Measurements from ENCODE around the gene DCXR.

DCXR gene

GRCh38 chr17:82060001-82060380, 22.5 kb upstream of the DCXR start:
- Histone ChIP-seq H3K27ac (ENCODE audit: low read length) (no peak overlapping the region), H3K4me3 (ENCODE audit: low read length) (no peak overlapping the region), H3K4me1 (ENCODE audit: control insufficient read depth, insufficient read depth, low read length) (peaks cover 3% of the 10 kb centered on the region; the same call in 1 of the 2 replicates), H3K27me3 (ENCODE audit: control insufficient read depth, insufficient read depth, low read length) (no peaks in the 10 kb centered on the region; the same call in 1 of the 2 replicates), H3K36me3 (ENCODE audit: control insufficient read depth, insufficient read depth, low read length) (peaks cover 50% of the 10 kb centered on the region), H3K9me3 (ENCODE audit: control insufficient read depth, insufficient read depth, low read length) (no peaks in the 10 kb centered on the region)
- WGBS (ENCODE audit: insufficient coverage, insufficient read length) = no CpG with 5 or more reads among the region's 16 CpGs
- no peak for DNase-seq (ENCODE audit: low read depth, low spot score)

GRCh38 chr17:82059272-82060000, 21.9 kb upstream of the DCXR start:
- H3K9me3 ChIP-seq (ENCODE audit: control insufficient read depth, insufficient read depth, low read length) = no peaks in the 10 kb centered on the region
- H3K27me3 ChIP-seq (ENCODE audit: control insufficient read depth, insufficient read depth, low read length) = no peaks in the 10 kb centered on the region; the same call in 1 of the 2 replicates
- H3K27ac ChIP-seq (ENCODE audit: low read length) = no peak overlapping the region
- DNase-seq (ENCODE audit: low read depth, low spot score) = no peak
- no peak overlapping the region for H3K4me3 ChIP-seq (ENCODE audit: low read length)
- H3K36me3 ChIP-seq (ENCODE audit: control insufficient read depth, insufficient read depth, low read length) = peaks cover 55% of the 10 kb centered on the region
- WGBS (ENCODE audit: insufficient coverage, insufficient read length) = no CpG with 5 or more reads among the region's 19 CpGs
- H3K4me1 ChIP-seq (ENCODE audit: control insufficient read depth, insufficient read depth, low read length) = no peaks in the 10 kb centered on the region

DNA sequence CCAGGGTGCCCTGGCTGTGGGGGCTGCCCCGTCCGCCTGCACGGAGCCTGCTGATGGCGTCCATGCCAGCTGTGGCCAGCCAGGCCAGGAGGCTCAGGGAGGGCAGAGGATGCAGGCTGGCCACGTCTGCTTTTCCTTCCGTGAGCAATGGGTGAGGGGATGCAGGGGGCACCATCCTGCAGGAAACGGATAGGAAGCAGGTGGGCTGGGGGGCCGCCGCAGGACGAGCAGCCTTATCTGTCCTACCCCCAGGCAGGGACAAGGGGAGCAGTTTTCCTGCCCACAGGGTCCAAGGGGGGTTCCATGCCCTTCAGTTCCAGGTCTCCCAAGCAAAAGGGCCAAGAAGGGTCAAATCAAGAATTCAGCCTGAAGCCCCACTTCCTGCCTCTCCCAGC, 21.4 kb upstream of the DCXR start:
- Histone ChIP-seq H3K4me1 (ENCODE audit: control insufficient read depth, insufficient read depth, low read length) (no peaks in the 10 kb centered on the region), H3K36me3 (ENCODE audit: control insufficient read depth, insufficient read depth, low read length) (peaks cover 57% of the 10 kb centered on the region), H3K4me3 (ENCODE audit: low read length) (no peak overlapping the region), H3K27me3 (ENCODE audit: control insufficient read depth, insufficient read depth, low read length) (no peaks in the 10 kb centered on the region; the same call in 1 of the 2 replicates), H3K27ac (ENCODE audit: low read length) (no peak overlapping the region), H3K9me3 (ENCODE audit: control insufficient read depth, insufficient read depth, low read length) (no peaks in the 10 kb centered on the region)
- no CpG with 5 or more reads among the region's 10 CpGs for WGBS (ENCODE audit: insufficient coverage, insufficient read length)
- DNase-seq (ENCODE audit: low read depth, low spot score) = no peak

DNA sequence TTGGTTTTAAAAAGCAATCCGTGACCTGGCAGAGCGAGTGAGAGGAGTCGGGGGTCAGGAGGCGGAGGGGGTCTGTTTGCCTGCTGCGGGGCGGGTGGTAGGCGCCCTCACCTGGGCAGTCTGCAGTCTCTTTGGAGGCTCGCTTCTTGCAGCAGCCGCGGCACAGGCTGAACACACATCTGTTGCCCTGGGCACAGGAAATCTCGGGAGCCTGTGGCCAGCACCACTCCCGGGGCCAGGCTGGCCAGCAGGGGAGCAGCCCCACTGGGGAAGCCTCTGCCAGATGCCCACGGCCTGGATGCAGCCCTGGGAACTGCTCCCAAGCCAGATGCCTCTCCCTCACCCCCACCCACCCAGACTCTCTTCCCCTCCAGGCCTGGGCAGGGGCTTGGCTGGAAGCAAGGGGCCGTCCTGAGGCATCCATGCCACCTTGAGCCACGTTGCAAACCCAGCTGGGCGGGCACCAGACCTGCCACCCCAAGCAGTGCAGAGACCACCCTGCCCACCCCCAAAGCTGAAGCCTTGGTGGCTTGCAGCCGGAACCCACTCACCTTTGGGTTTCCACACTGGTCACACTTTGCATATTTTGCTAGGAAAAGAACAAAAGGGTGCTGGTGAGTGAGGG, 20.8 kb upstream of the DCXR start:
- no peak for DNase-seq (ENCODE audit: low read depth, low spot score)
- WGBS (ENCODE audit: insufficient coverage, insufficient read length) = no CpG with 5 or more reads among the region's 17 CpGs
- Histone ChIP-seq H3K27me3 (ENCODE audit: control insufficient read depth, insufficient read depth, low read length) (no peaks in the 10 kb centered on the region; the same call in 1 of the 2 replicates), H3K27ac (ENCODE audit: low read length) (no peak overlapping the region), H3K4me3 (ENCODE audit: low read length) (no peak overlapping the region), H3K36me3 (ENCODE audit: control insufficient read depth, insufficient read depth, low read length) (peaks cover 60% of the 10 kb centered on the region), H3K4me1 (ENCODE audit: control insufficient read depth, insufficient read depth, low read length) (no peaks in the 10 kb centered on the region), H3K9me3 (ENCODE audit: control insufficient read depth, insufficient read depth, low read length) (no peaks in the 10 kb centered on the region)

DNA sequence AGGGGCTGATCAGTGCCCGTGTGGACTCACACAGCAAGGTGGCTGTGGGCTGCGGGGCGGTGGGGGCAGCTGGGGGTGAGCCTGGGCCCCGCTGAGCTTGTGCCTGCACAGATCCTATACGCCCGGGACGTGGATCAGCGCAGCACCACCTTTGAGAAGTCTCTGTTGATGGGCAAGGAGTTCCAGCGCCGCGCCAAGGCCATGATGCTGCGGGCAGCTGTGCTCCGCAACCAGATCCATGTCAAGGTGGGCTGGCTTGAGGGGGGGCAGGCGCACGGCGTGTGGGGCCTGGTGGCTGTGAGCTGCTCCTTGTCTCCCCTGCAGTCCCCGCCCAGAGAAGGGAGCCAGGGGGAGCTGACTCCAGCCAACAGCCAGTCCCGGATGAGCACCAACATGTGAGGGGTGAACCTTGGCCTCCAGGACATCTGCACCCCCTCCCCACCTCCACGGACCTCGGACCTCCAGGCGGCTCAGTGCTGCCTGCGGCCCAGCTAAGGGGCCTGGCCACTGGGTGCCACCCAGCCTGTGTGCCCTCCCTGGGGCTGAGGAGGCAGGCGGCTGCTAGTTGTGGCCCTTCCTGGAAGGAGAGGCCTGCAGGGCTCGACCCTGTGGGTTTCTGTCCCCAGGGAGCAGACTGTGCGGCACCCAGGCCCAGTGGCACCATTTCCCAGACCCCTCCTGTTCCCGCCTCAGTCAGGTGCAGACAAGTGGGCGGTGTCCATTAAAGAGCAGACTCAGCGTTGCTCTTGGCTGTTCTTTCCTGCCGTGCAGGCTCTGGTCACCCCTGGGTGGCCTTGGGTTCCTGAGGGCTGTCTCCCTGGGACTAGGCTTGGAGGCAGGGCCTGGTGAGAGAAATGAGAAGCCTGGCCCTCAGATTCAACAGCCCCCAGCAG, 19.5 kb upstream of the DCXR start:
- WGBS (ENCODE audit: insufficient coverage, insufficient read length) = no CpG with 5 or more reads among the region's 29 CpGs
- Histone ChIP-seq H3K4me1 (ENCODE audit: control insufficient read depth, insufficient read depth, low read length) (no peaks in the 10 kb centered on the region; the same call in 1 of the 2 replicates), H3K27me3 (ENCODE audit: control insufficient read depth, insufficient read depth, low read length) (no peaks in the 10 kb centered on the region; the same call in 1 of the 2 replicates), H3K36me3 (ENCODE audit: control insufficient read depth, insufficient read depth, low read length) (peaks cover 56% of the 10 kb centered on the region), H3K4me3 (ENCODE audit: low read length) (no peak overlapping the region), H3K27ac (ENCODE audit: low read length) (no peak overlapping the region), H3K9me3 (ENCODE audit: control insufficient read depth, insufficient read depth, low read length) (no peaks in the 10 kb centered on the region)
- DNase-seq (ENCODE audit: low read depth, low spot score) = no peak

- H3K27me3 ChIP-seq (ENCODE audit: control insufficient read depth, insufficient read depth, low read length) = no peaks in the 10 kb centered on the region; the same call in 1 of the 2 replicates
- H3K4me1 ChIP-seq (ENCODE audit: control insufficient read depth, insufficient read depth, low read length) = no peaks in the 10 kb centered on the region; the same call in 1 of the 2 replicates
- DNase-seq (ENCODE audit: low read depth, low spot score) = no peak
- WGBS (ENCODE audit: insufficient coverage, insufficient read length) = no CpG with 5 or more reads among the region's 28 CpGs
- no peaks in the 10 kb centered on the region for H3K9me3 ChIP-seq (ENCODE audit: control insufficient read depth, insufficient read depth, low read length)
- H3K36me3 ChIP-seq (ENCODE audit: control insufficient read depth, insufficient read depth, low read length) = peaks cover 52% of the 10 kb centered on the region
- H3K27ac ChIP-seq (ENCODE audit: low read length) = no peak overlapping the region
- H3K4me3 ChIP-seq (ENCODE audit: low read length) = no peak overlapping the region
Observed at GRCh38 chr17:82055965-82056728, 18.6 kb upstream of the DCXR start.

GRCh38 chr17:82055023-82055964, 17.8 kb upstream of the DCXR start:
- Histone ChIP-seq H3K36me3 (ENCODE audit: control insufficient read depth, insufficient read depth, low read length) (peaks cover 43% of the 10 kb centered on the region), H3K27ac (ENCODE audit: low read length) (no peak overlapping the region)

GRCh38 chr17:82054351-82055022, 17.0 kb upstream of the DCXR start:
- Histone ChIP-seq H3K4me1 (ENCODE audit: control insufficient read depth, insufficient read depth, low read length) (peaks cover 5% of the 10 kb centered on the region; the same call in 1 of the 2 replicates), H3K9me3 (ENCODE audit: control insufficient read depth, insufficient read depth, low read length) (no peaks in the 10 kb centered on the region), H3K27me3 (ENCODE audit: control insufficient read depth, insufficient read depth, low read length) (no peaks in the 10 kb centered on the region; the same call in 1 of the 2 replicates), H3K4me3 (ENCODE audit: low read length) (no peak overlapping the region), H3K36me3 (ENCODE audit: control insufficient read depth, insufficient read depth, low read length) (peaks cover 43% of the 10 kb centered on the region), H3K27ac (ENCODE audit: low read length) (no peak overlapping the region)
- WGBS (ENCODE audit: insufficient coverage, insufficient read length) = no CpG with 5 or more reads among the region's 38 CpGs
- no peak for DNase-seq (ENCODE audit: low read depth, low spot score)

More at GRCh38 chr17:82055023-82055964, 17.8 kb upstream of the DCXR start:
- Histone ChIP-seq H3K4me1 (ENCODE audit: control insufficient read depth, insufficient read depth, low read length) (peaks cover 5% of the 10 kb centered on the region; the same call in 1 of the 2 replicates), H3K9me3 (ENCODE audit: control insufficient read depth, insufficient read depth, low read length) (no peaks in the 10 kb centered on the region), H3K27me3 (ENCODE audit: control insufficient read depth, insufficient read depth, low read length) (no peaks in the 10 kb centered on the region; the same call in 1 of the 2 replicates), H3K4me3 (ENCODE audit: low read length) (no peak overlapping the region)
- no CpG with 5 or more reads among the region's 26 CpGs for WGBS (ENCODE audit: insufficient coverage, insufficient read length)
- no peak for DNase-seq (ENCODE audit: low read depth, low spot score)

All from iPS DF 6.9 (cell line).